A673 (cell line): Measurements from ENCODE around the gene MICOS13. TPM values are rescaled to one million over a fixed set of nuclear protein-coding genes. Genes with fewer than 3 reads are reported as not detected.

ENCODE experiments used
- BruUV-seq: library from RNA; stranded (reverse); fragments of 400-500 nt; replicated peaks from 2 replicates; lab custom pipeline; 2021; lab: Mats Ljungman, UMichigan
- CTCF ChIA-PET: fragments of 300-600 bp; sonication (Branson Sonifier 250); formaldehyde crosslinking; loops from one replicate; lab custom pipeline; 2022; ENCODE audit warnings: antibody characterized with exemption; lab: Charles Lee
- POLR2A ChIA-PET: fragments of 300-600 bp; sonication (Branson Sonifier 250); formaldehyde crosslinking; loops from one replicate; lab custom pipeline; 2022; ENCODE audit warnings: antibody characterized with exemption; ENCODE audit not compliant: low non-redundant PET; lab: Charles Lee
- DNase-seq: peaks from one replicate; pipeline ENCODE4 v3.0.0-alpha.2; 2015; ENCODE audit warnings: low spot score
- H3K27ac ChIP-seq: fragments of 200-600 bp; sonication (generic); 2 replicates; pipeline ENCODE4 v1.5.1; 2016; ENCODE audit warnings: mixed run types, low read depth, mild to moderate bottlenecking, mixed read lengths, antibody characterized with exemption, low read length; ENCODE audit not compliant: poor library complexity, severe bottlenecking
- H3K27me3 ChIP-seq: fragments of 200-600 bp; sonication (generic); replicated peaks from 2 replicates; pipeline ENCODE4 v1.6.1; 2017; ENCODE audit warnings: mixed run types, low read depth, mild to moderate bottlenecking, mixed read lengths, antibody characterized with exemption, low read length; ENCODE audit not compliant: insufficient read depth, poor library complexity
- H3K36me3 ChIP-seq: fragments of 200-600 bp; sonication (generic); 2 replicates; pipeline ENCODE4 v1.6.1; 2016; ENCODE audit warnings: mixed run types, mild to moderate bottlenecking, mixed read lengths, antibody characterized with exemption, low read length; ENCODE audit not compliant: insufficient read depth, poor library complexity, severe bottlenecking
- H3K4me1 ChIP-seq: fragments of 200-600 bp; sonication (generic); 2 replicates; pipeline ENCODE4 v1.6.1; 2017; ENCODE audit warnings: mixed run types, mild to moderate bottlenecking, mixed read lengths, antibody characterized with exemption, low read length; ENCODE audit not compliant: insufficient read depth, poor library complexity, severe bottlenecking
- H3K4me3 ChIP-seq: fragments of 200-600 bp; sonication (generic); 2 replicates; pipeline ENCODE4 v1.5.1; 2016; ENCODE audit warnings: low read depth, mixed run types, mild to moderate bottlenecking, mixed read lengths, low read length; ENCODE audit not compliant: poor library complexity, severe bottlenecking
- H3K9me3 ChIP-seq: fragments of 200-600 bp; sonication (generic); 2 replicates; pipeline ENCODE4 v1.6.1; 2016; ENCODE audit warnings: mixed run types, low read depth, mild to moderate bottlenecking, mixed read lengths, antibody characterized with exemption, low read length; ENCODE audit not compliant: poor library complexity, severe bottlenecking
- EZH2 ChIP-seq: fragments of 200-600 bp; sonication (generic); IDR thresholded peaks from 2 replicates; pipeline ENCODE4 v1.6.1; 2017; ENCODE audit warnings: borderline replicate concordance, low read depth, mild to moderate bottlenecking, mixed read lengths, antibody characterized with exemption, low read length; ENCODE audit not compliant: poor library complexity, severe bottlenecking
- intact Hi-C: fragments of 100-400 bp; cut with micrococcal nuclease; formaldehyde crosslinking; loops from one replicate; pipeline ENCODE4 v1.10.0; 2022; ENCODE audit not compliant: unreplicated experiment
- total RNA-seq: library from RNA; stranded (reverse); gene quantifications from 2 replicates; pipeline ENCODE4 v1.2.3, GENCODE V29; 2021
- TF ChIP-seq, protein P1 (sequence below): fragments of 300-800, 200-600 bp; sonication (generic); conservative IDR thresholded peaks from 2 replicates; pipeline ENCODE4 v1.5.1; 2017; ENCODE audit warnings: low read depth, mild to moderate bottlenecking, antibody characterized with exemption, low read length, moderate library complexity, mixed read lengths

MICOS13 gene
- total RNA-seq, 1 experiment from 2014 or later: 36.3 TPM

DNA sequence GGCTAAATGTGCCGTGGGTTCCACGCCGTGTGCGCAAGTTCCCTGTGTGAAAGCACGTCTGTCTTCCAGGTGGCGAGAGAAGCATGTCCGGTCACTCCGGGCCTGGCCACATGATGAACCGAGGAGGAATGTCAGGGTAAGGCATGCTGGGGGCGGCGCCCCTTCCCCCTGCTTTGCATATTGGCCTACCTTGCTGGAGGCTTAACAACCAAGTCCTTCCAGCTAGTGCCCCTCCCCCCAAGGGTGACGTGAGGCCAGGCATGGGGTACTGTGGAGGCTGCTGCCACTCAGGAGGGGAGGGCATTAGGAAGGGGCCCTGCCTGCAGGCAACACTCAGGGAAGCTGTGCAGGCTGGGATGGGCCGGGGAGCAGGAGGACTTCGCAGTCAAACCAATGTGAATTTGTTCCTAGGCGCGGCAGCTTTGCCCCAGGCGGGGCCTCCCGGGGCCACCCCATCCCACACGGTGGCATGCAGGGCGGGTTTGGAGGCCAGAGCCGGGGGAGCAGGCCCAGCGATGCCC lies 12.5 kb downstream of the MICOS13 start:
- Histone ChIP-seq H3K27me3 (no peaks in the 10 kb centered on the region), H3K9me3 (no peaks in the 10 kb centered on the region), H3K4me1 (no peaks in the 10 kb centered on the region), H3K4me3 (no peak overlapping the region), H3K27ac (no peak overlapping the region), H3K36me3 (peaks cover 73% of the 10 kb centered on the region)
- TF ChIP-seq EZH2: no peak
- TF ChIP-seq, protein P1, sequence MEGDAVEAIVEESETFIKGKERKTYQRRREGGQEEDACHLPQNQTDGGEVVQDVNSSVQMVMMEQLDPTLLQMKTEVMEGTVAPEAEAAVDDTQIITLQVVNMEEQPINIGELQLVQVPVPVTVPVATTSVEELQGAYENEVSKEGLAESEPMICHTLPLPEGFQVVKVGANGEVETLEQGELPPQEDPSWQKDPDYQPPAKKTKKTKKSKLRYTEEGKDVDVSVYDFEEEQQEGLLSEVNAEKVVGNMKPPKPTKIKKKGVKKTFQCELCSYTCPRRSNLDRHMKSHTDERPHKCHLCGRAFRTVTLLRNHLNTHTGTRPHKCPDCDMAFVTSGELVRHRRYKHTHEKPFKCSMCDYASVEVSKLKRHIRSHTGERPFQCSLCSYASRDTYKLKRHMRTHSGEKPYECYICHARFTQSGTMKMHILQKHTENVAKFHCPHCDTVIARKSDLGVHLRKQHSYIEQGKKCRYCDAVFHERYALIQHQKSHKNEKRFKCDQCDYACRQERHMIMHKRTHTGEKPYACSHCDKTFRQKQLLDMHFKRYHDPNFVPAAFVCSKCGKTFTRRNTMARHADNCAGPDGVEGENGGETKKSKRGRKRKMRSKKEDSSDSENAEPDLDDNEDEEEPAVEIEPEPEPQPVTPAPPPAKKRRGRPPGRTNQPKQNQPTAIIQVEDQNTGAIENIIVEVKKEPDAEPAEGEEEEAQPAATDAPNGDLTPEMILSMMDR: no peak
- CTCF ChIA-PET: interaction anchor here (0.8 kb wide), 1 partner anchor 19 kb away, joined by 10 read pairs; no protein-coding TSS in a partner anchor
- DNase-seq: no peak
- intact Hi-C loops: no loop called here
- POLR2A ChIA-PET: interaction anchor here (0.7 kb wide), 1 partner anchor 20 kb away, joined by 4 read pairs; no protein-coding TSS in a partner anchor
- TSS peak; percentile 40 for BruUV-seq

DNA sequence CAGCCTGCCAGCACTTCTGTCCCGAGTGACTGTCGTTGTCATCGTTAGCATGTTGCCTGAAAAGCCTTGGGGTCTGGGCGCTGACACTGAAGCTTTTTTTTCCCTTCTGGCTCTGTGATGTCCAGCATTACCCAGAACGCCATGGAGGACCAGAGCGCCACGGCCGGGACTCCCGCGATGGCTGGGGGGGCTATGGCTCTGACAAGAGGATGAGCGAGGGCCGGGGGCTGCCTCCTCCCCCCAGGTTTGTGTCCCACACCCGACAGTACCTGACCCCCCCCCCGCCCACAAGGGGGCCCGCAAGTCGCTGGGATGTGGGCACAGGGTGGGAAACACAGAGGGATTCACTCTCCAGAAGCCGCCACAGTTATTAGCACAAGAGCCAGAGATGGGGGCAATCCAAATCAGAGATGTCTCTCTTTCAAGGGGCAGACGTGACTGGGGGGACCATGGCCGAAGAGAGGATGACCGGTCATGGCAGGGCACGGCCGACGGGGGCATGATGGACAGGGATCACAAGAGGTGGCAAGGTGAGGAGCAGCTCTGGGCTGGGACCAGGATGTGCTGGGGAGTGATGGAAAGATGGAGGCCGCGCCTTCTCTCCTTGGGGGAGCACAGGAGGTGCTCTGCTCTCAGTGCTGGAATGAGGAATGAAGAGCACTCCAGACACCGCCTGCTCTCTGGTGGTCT lies 13.2 kb downstream of the MICOS13 start:
- BruUV-seq: no TSS peak
- intact Hi-C loops: no loop called here
- ChIA-PET CTCF (no interaction called here), POLR2A (interaction anchor here (0.6 kb wide), 1 partner anchor 864 kb away, joined by 5 read pairs; the partner anchor contains the start of gene TNFSF9)
- Histone ChIP-seq H3K4me3 (no peak overlapping the region), H3K9me3 (no peaks in the 10 kb centered on the region), H3K36me3 (peaks cover 78% of the 10 kb centered on the region), H3K27me3 (no peaks in the 10 kb centered on the region), H3K4me1 (no peaks in the 10 kb centered on the region), H3K27ac (no peak overlapping the region)
- no peak for DNase-seq
- TF ChIP-seq, protein P1: no peak
- no peak for TF ChIP-seq EZH2

DNA sequence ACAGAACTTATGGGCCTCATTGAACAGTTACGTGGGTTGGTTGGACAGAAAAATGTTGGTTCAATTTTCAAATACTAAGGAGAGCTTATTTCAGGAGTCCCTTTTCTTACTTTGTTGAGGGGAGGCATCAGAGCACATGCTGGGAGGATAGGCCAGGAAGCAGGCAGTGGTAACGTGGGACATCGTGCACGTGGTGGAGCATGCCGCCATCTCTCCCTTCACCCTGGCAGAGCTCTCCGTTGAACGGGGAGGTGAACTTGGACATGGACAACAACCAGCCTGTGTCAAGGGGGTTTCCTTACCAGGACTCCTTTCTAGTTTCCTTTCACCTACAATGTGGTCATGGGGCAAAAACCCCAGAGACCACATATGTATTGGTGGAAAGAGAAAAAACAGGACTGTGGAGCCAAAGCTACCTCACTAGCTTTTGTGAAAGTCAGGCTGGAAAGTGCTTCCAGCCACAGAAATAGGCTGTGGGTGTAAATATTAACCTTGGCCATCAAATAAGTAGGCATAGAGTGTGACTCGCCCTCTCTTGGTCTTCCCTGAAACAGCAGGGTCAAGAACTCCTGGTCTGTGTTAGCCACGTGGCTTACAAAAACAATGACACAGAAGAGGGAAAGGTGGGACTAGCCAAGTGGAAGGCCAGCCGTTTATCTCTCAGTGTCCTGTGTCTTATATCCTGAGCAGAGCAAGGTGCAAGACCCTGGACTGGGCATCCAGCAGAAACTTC lies 14.4 kb downstream of the MICOS13 start:
- intact Hi-C loops: no loop called here
- H3K27ac ChIP-seq: no peak overlapping the region
- POLR2A ChIA-PET: interaction anchor here (0.6 kb wide), 1 partner anchor 865 kb away, joined by 5 read pairs; the partner anchor contains the start of gene TNFSF9
- CTCF ChIA-PET: no interaction called here
- DNase-seq: no peak
- H3K36me3 ChIP-seq: peaks cover 86% of the 10 kb centered on the region
- no peak for TF ChIP-seq EZH2
- TF ChIP-seq, protein P1: no peak
- no peaks in the 10 kb centered on the region for H3K4me1 ChIP-seq
- no TSS peak for BruUV-seq
- no peak overlapping the region for H3K4me3 ChIP-seq
- no peaks in the 10 kb centered on the region for H3K9me3 ChIP-seq
- no peaks in the 10 kb centered on the region for H3K27me3 ChIP-seq
